ENCODE results near the gene KDM4B. TPM values are rescaled to one million over a fixed set of nuclear protein-coding genes. Genes with fewer than 3 reads are reported as not detected.

Gene KDM4B
- total and polyA plus RNA-seq, 2 of the 8 experiments (the other 6 are each of a cell fraction or from before 2014, with no cell fraction given), result 12.0 to 31.9 TPM

- Histone ChIP-seq H3K23me2 (ENCODE audit: low read depth, low read length) (no peaks in the 10 kb centered on the region), H4K5ac (ENCODE audit: insufficient read length, low read depth, low read length) (no peak overlapping the region), H2BK20ac (ENCODE audit: low read length) (no peak overlapping the region), H3K79me2 (ENCODE audit: control insufficient read depth in 1 of 2, insufficient read depth in 2 of 2, low read length in 2 of 2) (peaks cover 0 to 27% of the 10 kb centered on the region in 2 experiments; a peak in 1 of 4 replicates), H3K18ac (ENCODE audit: extremely low read depth, low read length) (no peak overlapping the region), H2BK120ac (replicated peaks; ENCODE audit: low read depth, low read length) (no peak overlapping the region), H2BK12ac (ENCODE audit: low read depth, low read length) (no peak overlapping the region), H3K56ac (replicated peaks; ENCODE audit: insufficient read length, low read depth, low read length) (no peak overlapping the region), H3K4me1 (replicated peaks in 1 of 4; ENCODE audit: control insufficient read depth in 3 of 4, insufficient read depth in 4 of 4, low read length in 3 of 4) (peaks cover 0 to 4% (median 0%) of the 10 kb centered on the region in 4 experiments; a peak in 1 of 7 replicates), H3K36me3 (ENCODE audit: control insufficient read depth in 2 of 4, insufficient read depth in 4 of 4, low read length in 3 of 4) (peaks cover 0 to 4% (median 2%) of the 10 kb centered on the region in 4 experiments; a peak in 2 of 8 replicates), H2BK15ac (ENCODE audit: low read length) (no peak overlapping the region), H3K23ac (ENCODE audit: insufficient read length) (no peak overlapping the region), H3K9me3 (ENCODE audit: insufficient read depth in 2 of 2, low read depth in 1 of 2, low read length in 1 of 2) (no peaks in the 10 kb centered on the region), H3K79me1 (ENCODE audit: low read depth, low read length) (peaks cover 16% of the 10 kb centered on the region), H3K9ac (replicated peaks in 1 of 4; ENCODE audit: extremely low read depth in 1 of 4, low read depth in 3 of 4, low read length in 3 of 4) (no peak overlapping the region), H4K8ac (ENCODE audit: extremely low read depth, insufficient read depth, low read length) (no peak overlapping the region), H2BK5ac (ENCODE audit: low read depth, low read length) (no peak overlapping the region), H3K4me3 (ENCODE audit: extremely low read depth in 1 of 4, insufficient read depth in 2 of 4, low read depth in 3 of 4, low read length in 4 of 4) (no peak overlapping the region), H3K14ac (ENCODE audit: insufficient read length) (no peak overlapping the region), H3K27me3 (replicated peaks in 1 of 4; ENCODE audit: control insufficient read depth in 3 of 4, extremely low read depth in 1 of 4, insufficient read depth in 3 of 4, low read length in 3 of 4) (no peaks in the 10 kb centered on the region), H4K20me1 (replicated peaks in 1 of 2; ENCODE audit: control insufficient read depth in 1 of 2, insufficient read depth in 2 of 2, low read length in 2 of 2) (peaks cover 13 to 23% of the 10 kb centered on the region in 2 experiments), H2AK5ac (ENCODE audit: low read depth, low read length) (0 out of 2 replicates have a peak overlapping the region, but pooled peaks have one; percentile 19), H3K27ac (ENCODE audit: low read depth, low read length) (no peak overlapping the region), H3K4ac (replicated peaks; ENCODE audit: insufficient read length, low read depth, low read length) (no peak overlapping the region), H2AFZ (ENCODE audit: low read length) (no peak overlapping the region), H4K91ac (replicated peaks; ENCODE audit: insufficient read length, low read length) (no peak overlapping the region), H3K4me2 (ENCODE audit: insufficient read depth in 1 of 2, low read depth in 2 of 2, low read length in 2 of 2) (no peak overlapping the region)
- DNase-seq (ENCODE audit: low read depth in 1 of 2, low spot score in 2 of 2) (no peak), FAIRE-seq (no peak)
- CTCF ChIA-PET (ENCODE audit: partially characterized antibody), result interaction anchor here (0.9 to 12.0 kb wide), 25 partner anchors 8 to 219 kb away, joined by 3 to 175 read pairs (median 13); partner anchors contain the start of genes KDM4B and PLIN3
- TF ChIP-seq SRF (IDR thresholded peaks at IDR 0.05; ENCODE audit: low read depth, low read length), result no peak
- no peak for TF ChIP-seq GABPA (IDR thresholded peaks at IDR 0.05; ENCODE audit: borderline replicate concordance, insufficient read depth, low read length)
- no peak for TF ChIP-seq FOSL1 (IDR thresholded peaks at IDR 0.05; ENCODE audit: insufficient read depth, low read depth, low read length)
- no peak for TF ChIP-seq E2F6 (IDR thresholded peaks at IDR 0.05)
- TF ChIP-seq HDAC2 (IDR thresholded peaks at IDR 0.05; ENCODE audit: borderline replicate concordance in 1 of 2, low read depth in 2 of 2, low read length in 2 of 2), result no peak
- TF ChIP-seq CBX5 (IDR thresholded peaks at IDR 0.05; ENCODE audit: low read depth, low read length), result no peak
- TF ChIP-seq TCF12 (IDR thresholded peaks at IDR 0.05; ENCODE audit: low read depth, low read length), result no peak
- no peak for TF ChIP-seq ASH2L (IDR thresholded peaks at IDR 0.05; ENCODE audit: low read length)
- TF ChIP-seq BCL11A (IDR thresholded peaks at IDR 0.05; ENCODE audit: low read depth in 2 of 2, low read length in 2 of 2), result no peak
- TF ChIP-seq CREB1 (IDR thresholded peaks at IDR 0.05), result no peak
- TF ChIP-seq JUND (IDR thresholded peaks at IDR 0.05; ENCODE audit: low read length), result no peak
- TF ChIP-seq SIRT6 (IDR thresholded peaks at IDR 0.05; ENCODE audit: low read length), result no peak
- POLR2A ChIA-PET (ENCODE audit: partially characterized antibody), result no interaction called here
- 96% methylated on average over 15 of the region's 15 CpGs; no CpG with 5 or more reads in 1 of the 2 experiments for WGBS, 2 experiments (ENCODE audit: extremely low coverage in 1 of 2, insufficient coverage in 1 of 2, insufficient read length in 1 of 2, insufficient replicate concordance in 2 of 2, low coverage in 1 of 2, low lambda C conversion rate in 2 of 2, missing lambda C conversion rate in 1 of 2)
Observed at GRCh38 chr19:5028229-5028886, 59.4 kb downstream of the KDM4B start.
